Activated naive CD8-positive, alpha-beta T cell treated with anti-CD3 and anti-CD28 coated beads, Interleukin-2, amount 50 U/mL, for 24 hours (primary cell): Measurements from ENCODE around the gene STUB1.
"Not testable (repeated sequence)": the region's sequence is repeated elsewhere in the genome, so short reads cannot be mapped to it uniquely, and the experiment has no call there.

ENCODE experiments used
- ATAC-seq: fragments of 150-1000 bp; cut with Tn5 transposase; one replicate; pipeline ENCODE4 v1.10.0; 2021
- DNase-seq: peaks from one replicate; pipeline ENCODE4 v3.0.0; 2021
- H3K27ac Mint-ChIP-seq: one replicate; pipeline ENCODE4 v1.8.0; 2021; ENCODE audit warnings: mild to moderate bottlenecking, mixed read lengths
- H3K27me3 Mint-ChIP-seq: one replicate; pipeline ENCODE4 v1.8.0; 2021; ENCODE audit warnings: mixed read lengths
- H3K36me3 Mint-ChIP-seq: one replicate; pipeline ENCODE4 v1.8.0; 2021; ENCODE audit warnings: low read depth, mixed read lengths
- H3K4me1 Mint-ChIP-seq: one replicate; pipeline ENCODE4 v1.8.0; 2021; ENCODE audit warnings: mixed read lengths
- H3K4me3 Mint-ChIP-seq: one replicate; pipeline ENCODE4 v1.8.0; 2021; ENCODE audit warnings: mild to moderate bottlenecking, moderate library complexity, mixed read lengths
- H3K9me3 Mint-ChIP-seq: one replicate; pipeline ENCODE4 v1.8.0; 2021; ENCODE audit warnings: mixed read lengths

The STUB1 gene

DNA sequence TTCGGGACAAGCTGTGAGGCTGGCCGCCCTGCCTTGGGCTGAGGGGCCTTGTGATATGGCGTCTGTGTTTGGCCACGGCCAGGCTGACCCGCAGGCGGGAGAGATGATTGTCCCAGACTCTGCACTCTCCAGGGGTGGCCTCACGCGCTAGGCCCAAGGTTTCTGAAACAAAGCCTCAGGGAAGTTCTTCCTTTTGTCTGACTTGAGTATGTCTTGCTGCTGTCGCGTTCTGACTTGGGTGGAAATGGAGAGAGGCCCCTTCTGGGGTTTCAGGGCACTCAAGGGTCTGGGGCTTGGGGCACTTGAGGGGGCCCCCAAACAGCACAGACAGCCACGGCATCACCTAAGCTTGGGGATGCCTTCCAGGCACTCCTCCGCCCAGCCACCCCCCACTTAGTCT, 30.9 kb downstream of the STUB1 start:
- Mint-ChIP-seq H3K27ac (no peak overlapping the region), H3K4me1 (peaks cover 5% of the 10 kb centered on the region), H3K4me3 (no peak overlapping the region), H3K36me3 (no peaks in the 10 kb centered on the region), H3K9me3 (no peaks in the 10 kb centered on the region), H3K27me3 (peaks cover 50% of the 10 kb centered on the region)
- DNase-seq: no peak
- ATAC-seq: no peak

DNA sequence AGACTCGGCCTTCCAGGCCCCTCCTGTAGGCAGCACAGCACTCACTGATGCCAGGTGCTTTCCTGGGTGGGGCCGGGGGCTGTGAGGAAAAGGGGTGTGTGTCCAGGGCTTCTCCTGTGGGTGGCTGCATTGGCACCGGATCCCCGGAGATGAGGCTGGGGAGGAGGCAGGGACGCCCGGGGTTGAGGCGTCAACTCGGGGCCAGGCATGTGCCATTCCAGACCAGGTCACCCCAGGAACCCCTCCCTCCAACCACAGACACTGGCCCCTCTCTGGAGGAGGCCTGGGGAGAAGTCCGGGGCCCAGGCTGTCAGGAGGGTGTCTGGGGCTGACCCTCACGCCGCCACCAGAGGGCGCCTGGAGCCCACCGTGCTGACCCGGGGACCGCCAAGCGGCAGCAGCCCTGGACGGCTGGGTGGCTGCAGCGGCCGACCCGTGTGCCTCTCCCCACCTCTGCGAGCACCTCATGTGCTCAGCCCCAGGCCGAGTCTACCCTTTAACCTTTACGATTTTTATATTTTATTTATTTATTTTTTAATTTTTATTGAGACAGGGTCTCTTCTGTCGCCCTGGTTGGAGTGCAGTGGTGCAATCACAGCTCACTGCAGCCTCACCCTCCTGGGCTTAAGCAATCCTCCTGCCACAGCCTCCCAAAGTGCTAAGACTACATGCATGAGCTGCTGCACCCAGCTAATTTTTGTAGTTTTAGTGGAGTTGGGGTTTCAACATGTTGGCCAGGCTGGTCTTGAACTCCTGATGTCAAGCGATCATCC, 31.5 kb downstream of the STUB1 start:
- Mint-ChIP-seq H3K36me3 (no peaks in the 10 kb centered on the region), H3K4me1 (peaks cover 6% of the 10 kb centered on the region), H3K9me3 (no peaks in the 10 kb centered on the region), H3K27me3 (peaks cover 43% of the 10 kb centered on the region), H3K4me3 (no peak overlapping the region), H3K27ac (no peak overlapping the region)
- peak; percentile 89 for DNase-seq
- peak; percentile 58 for ATAC-seq

DNA sequence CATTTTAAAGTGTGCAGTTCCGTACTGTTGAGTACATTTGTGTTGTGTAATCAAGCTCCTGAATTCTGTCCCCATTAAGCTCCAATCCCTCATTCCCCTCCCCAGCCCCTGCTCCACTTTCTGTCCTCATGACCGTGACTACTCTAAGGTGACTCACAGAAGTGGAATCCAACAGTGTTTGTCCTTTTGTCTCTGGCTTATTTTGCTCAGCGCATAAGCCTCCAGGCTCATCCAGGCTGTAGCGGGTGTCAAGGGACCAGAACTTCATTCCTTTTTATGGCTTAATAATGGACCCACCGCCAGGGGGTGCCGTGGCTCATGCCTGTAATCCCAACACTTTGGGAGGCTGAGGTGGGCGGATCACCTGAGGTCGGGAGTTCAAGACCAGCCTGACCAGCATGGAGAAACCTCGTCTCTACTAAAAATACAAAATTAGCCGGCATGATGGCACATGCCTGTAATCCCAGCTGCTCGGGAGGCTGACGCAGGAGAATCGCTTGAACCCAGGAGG, 32.6 kb downstream of the STUB1 start:
- H3K27me3 Mint-ChIP-seq: peaks cover 35% of the 10 kb centered on the region
- not testable (repeated sequence) for H3K4me1 Mint-ChIP-seq, H3K9me3 Mint-ChIP-seq, H3K27ac Mint-ChIP-seq, H3K36me3 Mint-ChIP-seq, ATAC-seq, H3K4me3 Mint-ChIP-seq
- peak; percentile 73 for DNase-seq

DNA sequence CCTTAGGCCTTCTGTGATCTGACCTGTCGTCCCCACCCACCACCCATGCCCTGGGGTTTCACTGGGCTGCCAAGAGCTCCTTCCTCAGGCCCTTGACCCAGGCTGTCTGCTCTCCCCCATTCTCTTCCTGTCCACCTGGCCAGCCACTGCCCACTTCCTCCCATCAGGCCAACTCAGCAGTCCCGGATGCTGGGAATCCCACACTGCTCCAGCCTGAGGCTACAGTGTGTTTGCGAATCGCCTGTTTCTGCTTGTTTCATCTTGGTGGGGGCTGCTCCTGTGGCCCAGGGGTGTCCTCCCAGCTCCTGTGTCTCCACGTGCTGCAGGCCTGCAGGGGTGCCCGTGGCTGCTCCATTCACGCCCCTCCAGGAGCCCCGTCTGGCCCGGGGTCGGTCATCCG, 33.9 kb downstream of the STUB1 start:
- Mint-ChIP-seq H3K9me3 (no peaks in the 10 kb centered on the region), H3K27me3 (peaks cover 24% of the 10 kb centered on the region), H3K4me1 (peaks cover 11% of the 10 kb centered on the region), H3K4me3 (no peak overlapping the region), H3K36me3 (no peaks in the 10 kb centered on the region), H3K27ac (no peak overlapping the region)
- DNase-seq (no peak), ATAC-seq (no peak)

- Mint-ChIP-seq H3K36me3 (no peaks in the 10 kb centered on the region), H3K9me3 (no peaks in the 10 kb centered on the region), H3K27me3 (peaks cover 19% of the 10 kb centered on the region), H3K4me3 (peak within 1 kb of the TSS; percentile 61), H3K27ac (no peak within 1 kb of the TSS), H3K4me1 (peaks cover 18% of the 10 kb centered on the region)
- peak; percentile 77 for ATAC-seq
- peak; percentile 95 for DNase-seq
Measured at GRCh38 chr16:714558-715476, 34.6 kb downstream of the STUB1 start, which contains the start of gene METRN. TSS of gene METRN (plus strand) at chr16:715118. CDS start at chr16:715290, 172 bp downstream.

- H3K4me1 Mint-ChIP-seq: peaks cover 22% of the 10 kb centered on the region
- H3K9me3 Mint-ChIP-seq: no peaks in the 10 kb centered on the region
- peak; percentile 5 for ATAC-seq
- DNase-seq: peak; percentile 43
- H3K36me3 Mint-ChIP-seq: no peaks in the 10 kb centered on the region
- H3K27me3 Mint-ChIP-seq: peaks cover 17% of the 10 kb centered on the region
- H3K4me3 Mint-ChIP-seq: peak overlapping the region; percentile 61
- no peak overlapping the region for H3K27ac Mint-ChIP-seq
Measured at GRCh38 chr16:715477-716199, 35.4 kb downstream of the STUB1 start.

DNA sequence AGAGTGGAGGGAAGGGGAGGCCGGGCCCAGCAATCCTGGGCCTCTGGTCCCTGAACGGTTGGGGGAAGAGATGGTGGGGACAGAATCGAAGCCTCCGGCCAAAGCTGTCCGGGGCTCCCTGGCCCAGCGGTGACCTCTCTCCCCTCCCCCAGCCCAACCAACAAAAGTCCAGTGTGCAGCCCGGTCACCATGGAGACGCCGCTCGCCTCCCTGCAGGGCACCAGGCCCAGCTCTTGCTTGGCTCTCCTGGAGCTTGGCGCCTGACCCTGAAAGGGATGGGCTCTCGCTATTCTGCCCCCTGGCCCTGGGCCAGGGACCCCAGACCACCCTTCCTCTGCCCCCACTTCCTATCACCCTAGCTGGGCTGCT, 36.0 kb downstream of the STUB1 start:
- H3K36me3 Mint-ChIP-seq: no peaks in the 10 kb centered on the region
- H3K4me1 Mint-ChIP-seq: peaks cover 22% of the 10 kb centered on the region
- H3K27me3 Mint-ChIP-seq: peaks cover 15% of the 10 kb centered on the region
- H3K4me3 Mint-ChIP-seq: peak overlapping the region; percentile 61
- H3K9me3 Mint-ChIP-seq: no peaks in the 10 kb centered on the region
- no peak for ATAC-seq
- H3K27ac Mint-ChIP-seq: no peak overlapping the region
- no peak for DNase-seq

DNA sequence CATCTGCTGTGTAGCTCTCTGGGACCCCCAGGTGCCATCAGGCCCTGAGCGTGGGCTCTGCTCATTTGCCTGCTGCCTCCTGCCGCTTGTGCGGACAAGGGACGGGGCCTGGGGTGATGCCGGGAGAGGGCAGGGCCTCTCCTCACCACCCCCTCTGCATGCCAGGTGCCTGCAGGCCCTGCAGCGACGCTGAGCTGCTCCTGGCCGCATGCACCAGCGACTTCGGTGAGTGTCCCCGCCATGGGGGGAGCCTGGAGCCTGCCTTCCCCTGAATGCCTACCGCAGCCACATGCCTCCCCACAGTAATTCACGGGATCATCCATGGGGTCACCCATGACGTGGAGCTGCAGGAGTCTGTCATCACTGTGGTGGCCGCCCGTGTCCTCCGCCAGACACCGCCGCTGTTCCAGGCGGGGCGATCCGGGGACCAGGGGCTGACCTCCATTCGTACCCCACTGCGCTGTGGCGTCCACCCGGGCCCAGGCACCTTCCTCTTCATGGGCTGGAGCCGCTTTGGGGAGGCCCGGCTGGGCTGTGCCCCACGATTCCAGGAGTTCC, 36.6 kb downstream of the STUB1 start:
- Mint-ChIP-seq H3K27ac (no peak overlapping the region), H3K4me3 (peak overlapping the region; percentile 61), H3K9me3 (no peaks in the 10 kb centered on the region), H3K36me3 (no peaks in the 10 kb centered on the region), H3K4me1 (peaks cover 22% of the 10 kb centered on the region), H3K27me3 (peaks cover 14% of the 10 kb centered on the region)
- no peak for DNase-seq
- ATAC-seq: no peak

DNA sequence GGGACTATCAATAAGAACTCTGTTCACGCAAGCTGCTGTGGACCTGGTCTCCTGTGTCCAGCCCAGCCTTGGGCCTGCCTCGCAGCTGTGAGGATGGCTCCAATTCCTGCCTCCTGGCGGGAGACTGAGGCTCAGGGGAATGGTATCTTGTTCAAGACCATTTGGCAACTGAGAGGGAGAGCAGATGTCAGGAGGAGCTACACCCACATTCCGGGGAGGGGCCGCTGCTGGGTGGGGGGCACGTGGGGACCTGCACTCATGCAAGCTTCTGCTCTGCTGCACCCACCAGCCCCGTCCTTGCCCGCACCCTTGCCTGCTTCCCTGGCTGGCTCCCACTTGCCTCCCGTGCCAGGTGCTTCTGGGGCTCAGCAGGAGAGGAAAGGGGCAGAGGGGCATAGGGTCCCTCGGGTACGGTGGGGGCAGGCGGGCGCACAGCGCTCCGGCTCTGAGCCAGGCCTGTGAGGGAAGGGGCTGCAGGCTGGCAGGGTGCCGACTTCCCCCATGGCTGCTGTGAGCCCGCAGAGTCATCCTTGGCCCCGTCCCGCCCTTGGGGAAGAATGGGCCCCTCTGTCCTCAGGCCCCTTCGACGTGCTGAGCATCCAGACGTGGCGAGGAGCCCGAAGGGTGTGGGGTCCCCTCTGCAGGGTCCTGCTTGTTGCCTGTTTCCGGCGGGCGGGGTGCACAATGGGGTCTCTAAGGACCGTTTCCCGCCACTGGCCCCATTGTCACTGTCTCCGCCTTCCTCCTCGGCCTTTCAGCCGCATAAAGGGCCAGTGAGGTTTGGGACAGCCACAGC, 37.4 kb downstream of the STUB1 start:
- Mint-ChIP-seq H3K27me3 (peaks cover 10% of the 10 kb centered on the region), H3K4me3 (no peak overlapping the region), H3K9me3 (no peaks in the 10 kb centered on the region), H3K4me1 (peaks cover 23% of the 10 kb centered on the region), H3K36me3 (no peaks in the 10 kb centered on the region), H3K27ac (no peak overlapping the region)
- no peak for DNase-seq
- no peak for ATAC-seq

GRCh38 chr16:718389-718788, 38.2 kb downstream of the STUB1 start:
- Mint-ChIP-seq H3K27me3 (peaks cover 7% of the 10 kb centered on the region), H3K36me3 (no peaks in the 10 kb centered on the region), H3K27ac (no peak overlapping the region), H3K9me3 (no peaks in the 10 kb centered on the region), H3K4me3 (no peak overlapping the region), H3K4me1 (peaks cover 23% of the 10 kb centered on the region)
- DNase-seq: no peak
- no peak for ATAC-seq

DNA sequence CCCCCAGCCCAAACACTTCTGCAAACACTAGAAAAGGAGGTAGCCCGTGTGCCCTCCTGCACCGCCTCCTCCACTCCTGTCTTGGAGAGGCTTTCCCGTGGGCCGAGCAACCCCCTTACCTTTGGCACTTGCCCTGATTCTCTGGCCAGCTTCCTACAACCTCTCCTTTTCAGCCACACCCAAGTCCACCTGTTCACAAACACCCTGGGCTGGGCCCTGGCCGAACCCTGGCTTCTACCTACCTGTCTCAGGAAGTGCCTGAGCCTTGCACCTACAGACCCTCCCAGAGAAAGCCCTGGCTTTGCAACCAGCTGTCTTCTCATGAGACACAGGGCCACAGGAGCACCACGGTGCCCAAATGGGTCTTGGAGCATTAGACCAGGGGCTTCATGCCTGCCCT, 38.7 kb downstream of the STUB1 start:
- Mint-ChIP-seq H3K27ac (peak overlapping the region; percentile 50), H3K4me3 (peak overlapping the region; percentile 85), H3K36me3 (no peaks in the 10 kb centered on the region), H3K4me1 (peaks cover 23% of the 10 kb centered on the region), H3K27me3 (peaks cover 3% of the 10 kb centered on the region), H3K9me3 (no peaks in the 10 kb centered on the region)
- no peak for DNase-seq
- no peak for ATAC-seq

DNA sequence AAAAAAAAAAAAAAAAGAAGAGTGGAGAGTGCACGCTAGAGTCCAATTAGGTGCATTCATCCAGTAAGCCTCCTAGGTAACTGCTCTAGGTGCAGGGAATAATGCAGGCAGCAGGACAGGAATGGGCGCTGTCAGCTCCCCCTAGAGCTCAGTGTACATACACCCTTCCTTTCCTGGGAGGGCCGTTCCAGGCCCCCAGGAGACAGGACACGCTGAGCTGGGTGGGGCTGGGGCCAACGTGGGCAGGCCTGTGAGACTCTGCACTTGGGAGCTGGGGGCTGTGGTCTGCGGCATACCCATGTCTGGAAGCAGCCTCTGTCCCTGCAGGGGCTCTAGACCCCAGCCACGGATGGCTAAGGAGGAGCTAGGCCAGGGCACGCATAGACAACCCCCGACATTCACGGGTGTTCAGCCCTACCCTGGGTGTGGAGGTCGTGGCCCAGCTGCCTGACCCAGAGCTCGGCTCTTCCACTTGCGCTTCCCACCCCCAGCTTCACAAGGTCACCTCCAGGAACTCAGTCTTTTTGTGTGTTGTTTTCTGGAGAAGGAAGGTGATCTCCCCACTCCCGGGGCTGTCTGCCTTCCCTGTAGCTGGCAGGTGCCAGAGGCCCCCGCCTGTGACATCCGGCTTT, 39.7 kb downstream of the STUB1 start:
- DNase-seq: no peak
- peaks cover 23% of the 10 kb centered on the region for H3K4me1 Mint-ChIP-seq
- peak overlapping the region; percentile 85 for H3K4me3 Mint-ChIP-seq
- no peaks in the 10 kb centered on the region for H3K27me3 Mint-ChIP-seq
- no peak for ATAC-seq
- no peaks in the 10 kb centered on the region for H3K9me3 Mint-ChIP-seq
- peak overlapping the region; percentile 84 for H3K27ac Mint-ChIP-seq
- H3K36me3 Mint-ChIP-seq: no peaks in the 10 kb centered on the region

DNA sequence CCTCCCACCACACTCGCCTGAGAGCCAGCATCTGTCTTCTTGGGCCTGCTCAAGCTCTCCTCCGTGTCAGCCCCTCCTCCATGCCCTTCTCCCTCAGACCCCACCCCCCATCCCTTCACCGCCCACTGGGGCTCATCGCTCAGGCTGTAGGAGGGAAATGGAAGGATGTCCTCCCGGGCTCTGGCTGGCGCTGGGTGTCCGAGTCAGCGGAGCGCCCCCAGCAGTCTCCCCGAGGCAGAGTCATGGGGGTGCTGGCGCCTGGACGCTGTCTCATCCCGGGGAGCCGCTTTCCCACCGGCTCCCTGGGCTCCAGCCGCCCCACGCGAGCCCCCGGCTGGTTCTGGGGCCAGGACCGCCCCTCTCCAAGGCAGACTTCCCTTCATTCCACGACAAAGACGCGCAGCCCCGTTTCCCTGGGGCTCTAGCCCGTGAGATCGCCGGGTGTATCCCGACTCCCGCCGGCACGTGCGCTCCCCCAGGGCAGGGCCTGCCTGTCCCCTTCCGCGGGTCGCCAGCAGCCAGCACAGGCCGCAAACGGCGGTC, 40.3 kb downstream of the STUB1 start:
- ATAC-seq: peak; percentile 48
- Mint-ChIP-seq H3K27ac (peak overlapping the region; percentile 84), H3K36me3 (no peaks in the 10 kb centered on the region), H3K9me3 (no peaks in the 10 kb centered on the region), H3K27me3 (no peaks in the 10 kb centered on the region), H3K4me1 (peaks cover 23% of the 10 kb centered on the region), H3K4me3 (peak overlapping the region; percentile 85)
- DNase-seq: peak; percentile 71
